Activated T-cell treated with anti-CD3 and anti-CD28 coated beads, Interleukin-2, amount 50 U/mL, for 24 hours (primary cell): ENCODE results near the gene CYP11A1.

Experiments used
- DNase-seq: peaks from one replicate; pipeline ENCODE4 v3.0.0-alpha.2; 2020
- H3K27ac Mint-ChIP-seq: 2 replicates; pipeline ENCODE4 v1.8.0; 2020; ENCODE audit warnings: mild to moderate bottlenecking, mixed read lengths
- H3K27me3 Mint-ChIP-seq: 2 replicates; pipeline ENCODE4 v1.8.0; 2020; ENCODE audit warnings: mixed read lengths
- H3K36me3 Mint-ChIP-seq: 2 replicates; pipeline ENCODE4 v1.8.0; 2020; ENCODE audit warnings: low read depth, mixed read lengths
- H3K4me1 Mint-ChIP-seq: 2 replicates; pipeline ENCODE4 v1.8.0; 2020; ENCODE audit warnings: low read depth, mixed read lengths
- H3K4me3 Mint-ChIP-seq: 2 replicates; pipeline ENCODE4 v1.8.0; 2020; ENCODE audit warnings: mild to moderate bottlenecking, moderate library complexity, mixed read lengths
- H3K9me3 Mint-ChIP-seq: 2 replicates; pipeline ENCODE4 v1.8.0; 2020; ENCODE audit warnings: mixed read lengths

Gene CYP11A1

DNA sequence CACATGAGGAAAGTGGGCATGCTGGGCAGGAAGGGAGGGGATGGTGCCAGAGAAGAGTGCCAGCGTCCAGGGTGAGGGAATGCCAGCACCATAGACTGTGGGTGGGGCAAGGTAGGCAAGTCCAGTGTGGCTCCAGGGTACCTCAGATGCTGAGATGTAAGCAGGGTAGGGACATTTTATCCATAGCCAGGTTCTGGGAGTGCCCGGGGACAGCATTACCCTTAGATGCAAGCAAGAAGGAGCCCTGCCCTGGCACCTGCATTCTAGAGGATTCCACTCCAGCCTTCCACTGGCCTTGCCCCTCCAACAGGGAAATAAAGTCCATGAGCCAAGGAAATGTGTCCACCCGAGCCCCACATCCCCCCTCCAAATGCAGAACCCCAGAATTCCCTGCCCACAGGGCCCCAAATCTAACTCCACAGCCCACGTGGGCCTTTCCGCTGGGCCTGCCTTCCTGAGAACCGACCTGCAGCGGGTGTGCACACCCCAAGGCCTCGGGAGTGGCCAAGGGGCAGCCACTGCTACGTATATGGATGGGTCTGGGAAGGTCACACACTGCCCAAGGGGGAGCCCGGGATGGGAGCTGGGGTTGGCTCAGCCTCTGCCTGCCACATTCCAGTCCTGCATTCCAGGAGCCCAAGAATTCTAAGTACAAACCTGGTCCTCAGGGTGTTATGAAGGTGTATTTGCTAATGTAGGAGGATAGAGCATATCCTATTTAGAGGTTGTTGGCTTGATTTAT, 20.3 kb upstream of the CYP11A1 start:
- Mint-ChIP-seq H3K4me3 (no peak overlapping the region), H3K27me3 (no peaks in the 10 kb centered on the region), H3K27ac (peak overlapping the region; percentile 23), H3K4me1 (peaks cover 78% of the 10 kb centered on the region), H3K9me3 (no peaks in the 10 kb centered on the region), H3K36me3 (no peaks in the 10 kb centered on the region)
- no peak for DNase-seq

DNA sequence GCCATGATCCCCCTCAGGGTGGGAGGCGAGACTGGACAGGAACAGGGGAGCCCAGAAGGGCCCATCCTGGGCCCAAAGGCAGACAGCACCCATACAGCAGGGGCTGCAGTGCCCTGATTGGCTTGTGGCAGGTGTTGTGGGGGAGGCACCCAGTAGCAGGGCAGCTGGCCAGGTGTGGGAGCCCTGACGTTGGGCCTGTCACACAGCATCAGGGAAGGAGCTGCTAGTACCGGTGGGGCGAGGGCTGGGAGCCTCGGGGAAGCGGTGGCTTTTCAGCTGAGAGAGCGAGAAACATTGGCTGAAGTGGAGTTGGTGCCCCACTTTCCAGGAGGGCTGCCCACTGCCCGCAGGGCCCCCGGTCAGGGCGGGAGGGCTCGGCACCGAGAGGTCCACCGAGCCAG, 19.7 kb upstream of the CYP11A1 start:
- Mint-ChIP-seq H3K4me1 (peaks cover 78% of the 10 kb centered on the region), H3K27me3 (no peaks in the 10 kb centered on the region), H3K4me3 (no peak overlapping the region), H3K9me3 (no peaks in the 10 kb centered on the region), H3K36me3 (no peaks in the 10 kb centered on the region), H3K27ac (peak overlapping the region; percentile 79)
- DNase-seq: no peak

DNA sequence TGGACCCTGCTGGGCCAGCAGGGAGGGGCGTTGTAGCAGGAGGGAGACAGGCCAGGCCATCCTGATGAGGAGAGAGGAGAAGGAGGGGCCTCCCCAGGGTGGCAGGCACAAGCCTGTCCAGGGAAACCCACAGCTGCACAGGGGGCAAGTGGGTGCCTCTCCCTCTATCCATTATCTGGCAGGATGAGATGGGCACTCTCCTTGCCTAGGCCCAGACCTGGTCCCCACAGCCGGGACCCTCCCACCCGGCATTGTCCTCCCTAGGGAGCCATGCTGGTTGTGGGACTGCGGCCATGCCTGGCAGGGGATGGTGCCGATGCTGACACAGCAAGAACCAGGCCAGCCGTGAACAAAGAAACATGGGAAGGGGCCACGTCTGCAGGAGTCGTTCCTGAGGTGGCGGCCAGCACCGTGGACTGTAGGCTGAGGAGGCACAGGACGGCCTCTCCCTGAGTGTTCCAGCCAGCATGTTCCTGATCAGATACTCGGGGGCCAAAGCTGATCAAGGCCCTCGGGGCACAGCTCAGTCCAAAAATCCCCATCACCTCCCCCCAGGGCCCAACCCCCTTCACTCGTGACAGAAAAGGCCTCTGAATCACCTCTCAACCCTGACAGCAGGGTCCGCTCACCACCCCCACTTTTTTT, 19.2 kb upstream of the CYP11A1 start:
- Mint-ChIP-seq H3K9me3 (no peaks in the 10 kb centered on the region), H3K27me3 (no peaks in the 10 kb centered on the region), H3K4me3 (no peak overlapping the region), H3K27ac (peak overlapping the region; percentile 83), H3K36me3 (no peaks in the 10 kb centered on the region), H3K4me1 (peaks cover 78% of the 10 kb centered on the region)
- DNase-seq: no peak

DNA sequence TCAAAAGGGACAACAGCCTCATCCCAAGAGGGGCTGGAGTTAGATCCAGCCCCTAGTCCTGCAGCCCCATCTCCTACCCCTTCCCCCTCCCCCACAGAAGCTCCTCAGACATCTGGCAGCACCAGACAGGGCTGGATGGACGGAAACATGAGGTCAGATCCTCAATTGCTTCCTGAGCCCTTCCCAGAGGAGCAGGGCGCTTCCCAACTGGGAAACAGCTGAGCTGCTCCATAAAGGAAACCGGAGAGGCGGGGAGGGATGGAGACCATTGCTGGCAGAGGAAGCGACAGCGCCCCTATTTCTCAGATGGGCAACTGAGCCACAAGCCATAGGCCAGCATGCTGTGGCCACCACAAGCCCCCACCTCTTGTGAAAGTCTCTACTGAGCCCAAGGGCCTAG, 18.3 kb upstream of the CYP11A1 start:
- H3K27me3 Mint-ChIP-seq: no peaks in the 10 kb centered on the region
- no peak for DNase-seq
- no peaks in the 10 kb centered on the region for H3K36me3 Mint-ChIP-seq
- peak overlapping the region; percentile 96 for H3K27ac Mint-ChIP-seq
- peaks cover 78% of the 10 kb centered on the region for H3K4me1 Mint-ChIP-seq
- no peaks in the 10 kb centered on the region for H3K9me3 Mint-ChIP-seq
- H3K4me3 Mint-ChIP-seq: peak overlapping the region; percentile 25

DNA sequence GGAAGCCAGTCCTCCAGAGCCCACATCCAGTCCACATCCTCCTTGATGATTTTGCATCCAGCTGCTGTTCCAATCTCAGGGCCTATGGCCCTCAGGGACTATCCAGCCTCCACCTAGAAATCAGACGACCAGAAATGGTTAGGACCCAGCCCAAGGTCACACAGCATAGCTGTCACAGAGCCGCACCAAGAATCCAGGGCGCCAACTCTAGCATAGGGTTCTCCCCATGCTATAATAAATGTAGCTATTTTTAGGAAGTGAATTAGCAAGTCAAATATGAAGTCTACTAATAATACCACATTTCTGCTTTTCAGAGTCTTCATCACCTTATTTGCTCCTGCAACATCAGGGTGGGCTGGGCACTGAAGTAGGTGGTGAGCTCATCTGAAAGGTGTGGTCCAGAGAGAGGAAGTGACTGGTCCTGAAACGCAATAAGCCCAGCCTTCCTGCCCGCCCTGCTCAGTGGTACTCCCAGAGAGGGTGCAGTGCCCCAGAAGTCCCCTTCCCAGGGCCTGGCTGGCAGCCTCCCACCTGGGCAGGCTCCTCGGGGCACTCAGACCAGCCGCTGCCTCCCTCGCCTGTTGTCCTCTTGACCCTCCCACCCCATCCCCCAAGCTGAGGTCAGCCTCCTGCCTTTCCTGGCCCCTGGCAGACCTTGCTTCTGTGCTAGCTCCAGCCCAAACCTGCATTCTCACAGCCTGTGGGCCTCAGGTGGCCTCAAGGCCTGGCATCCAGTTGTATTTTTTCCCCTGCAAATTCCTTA, 17.6 kb upstream of the CYP11A1 start:
- Mint-ChIP-seq H3K4me3 (peak overlapping the region; percentile 63), H3K4me1 (peaks cover 79% of the 10 kb centered on the region)

DNA sequence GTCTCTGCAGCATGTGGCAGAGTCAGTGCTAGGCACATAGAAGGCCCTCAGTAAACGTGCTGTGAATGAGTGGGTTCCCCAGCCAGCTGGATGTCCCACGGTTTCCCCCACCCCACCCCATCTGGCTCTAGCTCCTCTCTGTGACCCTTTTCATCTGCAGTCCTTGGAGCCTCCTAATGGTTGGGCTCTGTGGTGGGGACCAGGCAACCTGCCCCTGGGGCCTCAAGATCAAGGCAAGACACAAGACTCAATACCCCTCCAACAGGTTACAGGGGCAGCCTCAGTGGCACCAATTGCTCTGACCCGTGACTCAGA, 17.1 kb upstream of the CYP11A1 start:
- no peaks in the 10 kb centered on the region for H3K27me3 Mint-ChIP-seq
- peak overlapping the region; percentile 63 for H3K4me3 Mint-ChIP-seq
- DNase-seq: peak; percentile 71
- H3K36me3 Mint-ChIP-seq: no peaks in the 10 kb centered on the region
- peaks cover 80% of the 10 kb centered on the region for H3K4me1 Mint-ChIP-seq
- H3K9me3 Mint-ChIP-seq: no peaks in the 10 kb centered on the region
- H3K27ac Mint-ChIP-seq: peak overlapping the region; percentile 96

More for the DNA sequence above, 17.6 kb upstream of the CYP11A1 start:
- Mint-ChIP-seq H3K9me3 (no peaks in the 10 kb centered on the region), H3K27ac (peak overlapping the region; percentile 96), H3K36me3 (no peaks in the 10 kb centered on the region), H3K27me3 (no peaks in the 10 kb centered on the region)
- DNase-seq: peak; percentile 76

DNA sequence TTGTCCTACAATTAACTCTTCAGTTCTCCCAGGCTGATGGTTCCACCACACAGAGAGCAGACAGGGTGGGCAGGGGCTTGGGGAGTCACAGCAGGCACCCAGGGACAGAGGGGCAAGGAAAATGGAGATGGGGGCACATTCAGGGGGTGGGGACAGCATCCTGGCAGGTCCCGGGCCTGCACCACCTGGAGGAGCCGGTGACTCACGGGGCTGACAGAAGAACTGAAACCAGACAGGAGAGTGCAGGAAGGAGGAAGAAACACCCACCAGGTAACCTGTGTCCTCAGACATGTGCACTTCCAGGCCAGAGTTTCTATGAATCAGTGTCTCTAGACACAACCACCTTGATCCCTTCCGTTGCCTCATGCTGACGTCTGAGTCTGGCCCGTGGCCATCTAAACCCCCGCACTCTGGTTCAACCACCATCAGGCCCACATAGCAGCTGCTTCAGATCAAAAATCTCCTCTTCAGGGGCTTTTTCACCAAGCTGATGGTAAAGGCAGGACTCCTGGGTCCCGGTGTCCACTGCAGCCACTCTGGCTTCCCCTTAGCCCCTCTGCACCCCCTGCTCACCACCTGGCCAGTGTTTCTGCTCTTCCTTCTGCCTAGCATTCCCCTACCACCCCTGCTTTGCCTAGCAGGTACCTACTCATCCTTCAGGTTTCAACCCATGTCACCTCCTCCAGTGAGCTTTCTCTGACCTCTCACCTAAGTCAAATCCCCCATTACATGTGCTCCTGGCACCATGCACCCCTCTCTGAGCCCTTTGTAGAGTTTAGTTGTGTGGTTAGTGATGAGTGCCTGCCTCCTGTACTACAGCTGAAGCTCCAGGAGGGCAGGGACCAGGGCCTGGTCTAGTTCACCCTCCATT, 16.5 kb upstream of the CYP11A1 start:
- Mint-ChIP-seq H3K9me3 (no peaks in the 10 kb centered on the region), H3K4me1 (peaks cover 81% of the 10 kb centered on the region), H3K27me3 (no peaks in the 10 kb centered on the region), H3K36me3 (no peaks in the 10 kb centered on the region), H3K27ac (peak overlapping the region; percentile 96), H3K4me3 (peak overlapping the region; percentile 63)
- DNase-seq: peak; percentile 84

DNA sequence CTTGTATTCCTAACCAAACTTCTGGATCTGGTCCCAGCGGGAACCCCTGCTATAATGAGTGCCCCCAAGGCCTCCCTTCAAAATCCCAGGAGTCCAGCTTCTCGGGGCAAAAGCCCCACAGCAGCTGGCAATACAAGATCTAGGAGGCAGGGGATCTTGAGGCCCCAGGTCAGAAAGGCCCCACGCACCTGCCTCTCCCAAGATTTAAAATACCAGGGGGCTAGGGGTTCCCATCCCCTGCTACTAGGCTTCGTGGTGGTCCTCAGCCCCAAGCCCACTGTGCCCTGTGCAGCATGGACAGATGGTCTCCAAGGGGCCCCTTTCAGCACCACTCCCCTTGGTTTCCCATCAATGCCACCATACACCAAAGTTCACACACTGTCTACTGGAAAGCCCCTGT, 15.8 kb upstream of the CYP11A1 start:
- no peaks in the 10 kb centered on the region for H3K9me3 Mint-ChIP-seq
- H3K4me3 Mint-ChIP-seq: peak overlapping the region; percentile 63
- peak overlapping the region; percentile 96 for H3K27ac Mint-ChIP-seq
- H3K27me3 Mint-ChIP-seq: no peaks in the 10 kb centered on the region
- no peaks in the 10 kb centered on the region for H3K36me3 Mint-ChIP-seq
- DNase-seq: no peak
- peaks cover 88% of the 10 kb centered on the region for H3K4me1 Mint-ChIP-seq

DNA sequence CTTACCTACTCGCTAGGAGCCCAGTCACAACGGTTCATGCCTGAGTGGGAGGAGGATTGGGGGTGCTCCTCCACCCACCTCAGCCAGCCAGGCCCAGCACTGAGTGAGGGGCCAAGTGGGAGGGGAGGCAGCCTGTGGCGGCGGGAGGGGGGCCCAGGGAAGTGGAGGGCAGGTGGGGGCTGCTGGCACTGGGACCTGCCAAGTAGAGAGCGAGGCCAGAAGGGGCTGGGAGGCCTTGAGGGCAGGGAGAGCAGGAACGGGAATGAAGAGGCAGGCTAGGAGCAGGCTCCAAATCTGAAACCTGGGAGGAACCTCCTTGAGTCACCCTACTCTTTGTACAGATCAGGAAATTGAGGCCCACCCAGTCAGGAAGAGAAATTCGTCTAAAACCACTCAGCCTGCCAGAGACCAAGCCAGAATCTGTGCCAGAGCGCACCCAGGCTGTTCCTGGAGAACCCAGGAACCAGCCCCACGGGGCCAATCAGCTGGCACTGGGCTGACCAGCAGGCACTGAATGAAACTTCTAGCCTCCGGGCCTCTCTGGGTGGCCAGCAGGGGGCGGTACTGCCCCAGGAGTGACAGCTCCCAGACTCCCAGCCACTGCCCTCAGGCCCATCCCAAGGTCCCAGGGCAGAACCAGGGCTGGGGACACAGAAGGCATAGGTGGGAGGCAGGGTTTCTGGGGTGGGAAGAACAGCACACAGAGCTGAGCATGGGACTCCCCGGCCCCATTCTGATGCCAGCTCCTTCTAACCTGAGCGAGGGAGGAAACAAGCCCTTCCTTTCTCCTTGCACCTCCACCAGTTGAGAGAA, 14.8 kb upstream of the CYP11A1 start:
- no peak overlapping the region for H3K4me3 Mint-ChIP-seq
- H3K27ac Mint-ChIP-seq: peak overlapping the region; percentile 96
- H3K4me1 Mint-ChIP-seq: peaks cover 92% of the 10 kb centered on the region
- DNase-seq: peak; percentile 86
- no peaks in the 10 kb centered on the region for H3K27me3 Mint-ChIP-seq
- no peaks in the 10 kb centered on the region for H3K9me3 Mint-ChIP-seq
- H3K36me3 Mint-ChIP-seq: no peaks in the 10 kb centered on the region

DNA sequence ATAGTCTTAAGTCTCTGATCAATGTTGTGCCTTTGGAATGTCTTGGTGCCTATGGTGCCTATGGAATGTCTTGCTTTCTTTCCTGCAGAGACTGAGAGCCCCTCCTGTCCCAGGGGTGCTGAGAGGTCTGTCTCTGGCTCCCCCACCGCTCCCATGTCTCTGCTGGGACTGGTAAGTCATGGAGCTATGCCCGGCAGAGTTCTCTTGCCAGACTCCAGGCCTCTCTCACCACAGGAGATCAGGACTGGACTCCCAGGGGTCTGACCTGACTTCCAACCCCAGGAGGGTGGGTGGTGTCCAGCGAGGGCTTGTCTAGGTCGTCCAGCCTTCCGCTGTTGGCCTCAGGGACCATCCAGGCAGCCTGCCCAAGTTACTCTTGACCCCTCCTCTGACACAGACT, 14.0 kb upstream of the CYP11A1 start:
- Mint-ChIP-seq H3K4me1 (peaks cover 91% of the 10 kb centered on the region), H3K27ac (peak overlapping the region; percentile 96)

DNA sequence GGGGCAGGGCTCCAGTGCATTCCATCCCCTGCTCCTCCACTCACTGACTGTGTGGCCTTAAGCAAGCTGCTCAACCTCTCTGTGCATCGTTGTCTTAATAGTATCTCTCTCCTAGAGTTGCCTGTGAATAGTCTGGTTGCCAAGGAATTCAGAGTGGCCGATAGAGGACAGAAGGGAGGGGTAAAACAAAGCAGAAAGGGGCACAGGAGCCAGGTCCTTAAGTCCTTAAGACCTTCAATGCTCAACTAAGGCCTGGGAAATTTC, 13.7 kb upstream of the CYP11A1 start:
- no peak overlapping the region for H3K4me3 Mint-ChIP-seq
- no peaks in the 10 kb centered on the region for H3K27me3 Mint-ChIP-seq
- no peaks in the 10 kb centered on the region for H3K9me3 Mint-ChIP-seq
- peak overlapping the region; percentile 96 for H3K27ac Mint-ChIP-seq
- DNase-seq: no peak
- no peaks in the 10 kb centered on the region for H3K36me3 Mint-ChIP-seq
- peaks cover 89% of the 10 kb centered on the region for H3K4me1 Mint-ChIP-seq

More for the DNA sequence above, 14.0 kb upstream of the CYP11A1 start:
- DNase-seq: no peak
- Mint-ChIP-seq H3K36me3 (no peaks in the 10 kb centered on the region), H3K4me3 (no peak overlapping the region), H3K27me3 (no peaks in the 10 kb centered on the region), H3K9me3 (no peaks in the 10 kb centered on the region)

DNA sequence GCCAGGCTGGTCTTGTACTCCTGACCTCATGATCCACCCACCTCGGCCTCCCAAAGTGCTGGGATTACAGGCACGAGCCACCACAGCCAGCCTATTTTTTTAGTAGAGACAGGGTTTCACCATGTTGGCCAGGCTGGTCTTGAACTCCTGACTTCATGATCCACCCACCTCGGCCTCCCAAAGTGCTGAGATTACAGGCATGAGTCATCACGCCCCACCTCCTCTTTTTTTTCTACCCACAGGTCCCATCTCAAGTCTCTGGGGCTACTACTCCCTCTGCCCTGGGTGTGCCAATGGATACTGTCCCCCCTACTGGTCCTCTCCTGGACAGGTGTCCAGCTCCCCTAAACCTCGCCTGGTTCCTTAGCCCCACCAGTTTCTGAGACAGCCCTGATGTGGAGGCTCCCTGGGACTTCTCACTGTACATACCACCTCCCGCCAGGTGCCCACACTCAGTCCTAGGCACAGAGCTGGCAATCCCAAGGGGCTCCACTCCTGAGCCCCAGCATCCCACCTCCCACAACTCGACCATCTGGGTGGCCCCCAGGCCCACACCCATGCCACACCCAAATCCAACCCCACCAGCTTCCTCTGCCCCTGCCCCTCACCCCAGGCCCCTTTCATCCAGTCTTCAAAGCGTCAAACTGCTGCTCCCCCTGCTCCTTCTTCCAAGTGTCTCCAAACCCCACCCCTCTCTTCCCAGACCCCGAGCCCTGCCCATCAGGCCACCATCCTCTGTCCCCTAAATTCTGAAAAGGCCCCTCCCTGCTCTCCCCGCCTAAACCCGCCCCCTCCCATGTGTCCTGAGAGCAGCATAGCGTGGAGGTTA, 13.1 kb upstream of the CYP11A1 start:
- no peak for DNase-seq
- H3K36me3 Mint-ChIP-seq: no peaks in the 10 kb centered on the region
- no peaks in the 10 kb centered on the region for H3K9me3 Mint-ChIP-seq
- H3K27me3 Mint-ChIP-seq: no peaks in the 10 kb centered on the region
- H3K27ac Mint-ChIP-seq: peak overlapping the region; percentile 96
- H3K4me3 Mint-ChIP-seq: no peak overlapping the region
- peaks cover 87% of the 10 kb centered on the region for H3K4me1 Mint-ChIP-seq

DNA sequence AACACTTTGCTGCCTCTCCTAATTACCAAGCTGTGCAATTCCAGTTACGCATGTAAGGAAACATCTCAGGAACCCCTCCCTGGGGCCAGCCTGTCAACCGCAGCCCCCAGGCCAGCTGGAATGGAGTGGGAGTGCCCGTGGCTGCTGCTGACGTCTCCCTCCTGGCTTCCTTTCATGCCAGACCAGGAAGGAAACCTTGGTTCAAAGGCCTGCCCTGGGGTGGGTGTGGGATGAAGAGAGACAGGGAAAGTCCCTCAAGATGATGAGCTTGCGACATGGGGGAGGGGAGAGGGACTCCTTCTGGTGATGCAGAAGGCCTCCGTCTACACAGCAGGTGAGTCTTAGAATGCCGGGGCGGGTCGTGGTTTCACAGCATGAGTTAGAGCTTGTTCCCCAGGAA, 11.4 kb upstream of the CYP11A1 start:
- Mint-ChIP-seq H3K36me3 (no peaks in the 10 kb centered on the region), H3K27me3 (no peaks in the 10 kb centered on the region), H3K9me3 (no peaks in the 10 kb centered on the region), H3K27ac (peak overlapping the region; percentile 77), H3K4me1 (peaks cover 85% of the 10 kb centered on the region), H3K4me3 (peak overlapping the region; percentile 16)
- DNase-seq: peak; percentile 76
